Measurements from ENCODE around the gene MRPL54. TPM values are rescaled to one million over a fixed set of nuclear protein-coding genes. Genes with fewer than 3 reads are reported as not detected.

MRPL54 gene
- total RNA-seq, 3 donors from 2014 or later (not counting 1 experiment from before 2014, with no cell fraction given), result 54.1 to 60.5 (median 55.5) TPM

DNA sequence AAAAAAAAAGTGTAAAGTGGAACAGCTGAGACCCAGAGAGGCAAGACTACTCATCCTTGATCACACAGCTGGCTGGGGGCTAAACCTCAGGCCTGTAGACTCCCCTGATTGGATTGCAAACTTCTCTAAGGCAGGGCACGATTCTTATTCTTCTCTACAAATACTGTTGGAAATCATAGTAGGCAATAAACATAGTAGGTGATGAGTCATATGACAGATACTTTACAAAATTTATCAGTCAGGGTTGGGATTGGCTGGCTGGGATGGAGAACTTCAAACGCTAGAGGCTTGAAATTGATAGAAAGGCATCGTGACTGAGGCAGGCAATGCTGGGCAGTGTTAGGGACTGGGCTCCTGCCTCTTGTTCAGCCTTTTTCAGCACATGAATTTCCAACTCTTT, 29.6 kb downstream of the MRPL54 start:
- Histone ChIP-seq H3K9me3 (ENCODE audit: control insufficient read depth, insufficient read depth, low read length) (peaks cover 10% of the 10 kb centered on the region), H3K36me3 (ENCODE audit: control insufficient read depth, insufficient read depth, low read length) (no peaks in the 10 kb centered on the region), H3K4me1 (ENCODE audit: control insufficient read depth, insufficient read depth, low read length) (peaks cover 62% of the 10 kb centered on the region), H3K27ac (ENCODE audit: low read length) (no peak overlapping the region), H3K4me3 (ENCODE audit: low read length) (no peak overlapping the region), H3K27me3 (ENCODE audit: control insufficient read depth, insufficient read depth, low read length) (no peaks in the 10 kb centered on the region)
- intact Hi-C loops (cut with micrococcal nuclease), result no loop called here
- peaks cover 50 to 63% of the 10 kb centered on the region in 2 donors for H3K4me1 Mint-ChIP-seq
- H3K4me3 Mint-ChIP-seq, result no peak overlapping the region
- no peaks in the 10 kb centered on the region for H3K36me3 Mint-ChIP-seq
- ATAC-seq (no peak), DNase-seq (no peak)
- peak overlapping the region in 1 of 2 donors; percentile 36 for H3K27ac Mint-ChIP-seq
- H3K27me3 Mint-ChIP-seq (ENCODE audit: low read depth in 2 of 2), result no peaks in the 10 kb centered on the region
- TF ChIP-seq CTCF (IDR thresholded peaks at IDR 0.05), result no peak
- H3K9me3 Mint-ChIP-seq, result peaks cover 3 to 7% of the 10 kb centered on the region in 2 donors
- 97% methylated on average over 2 of the region's 3 CpGs for WGBS (ENCODE audit: insufficient coverage)

DNA sequence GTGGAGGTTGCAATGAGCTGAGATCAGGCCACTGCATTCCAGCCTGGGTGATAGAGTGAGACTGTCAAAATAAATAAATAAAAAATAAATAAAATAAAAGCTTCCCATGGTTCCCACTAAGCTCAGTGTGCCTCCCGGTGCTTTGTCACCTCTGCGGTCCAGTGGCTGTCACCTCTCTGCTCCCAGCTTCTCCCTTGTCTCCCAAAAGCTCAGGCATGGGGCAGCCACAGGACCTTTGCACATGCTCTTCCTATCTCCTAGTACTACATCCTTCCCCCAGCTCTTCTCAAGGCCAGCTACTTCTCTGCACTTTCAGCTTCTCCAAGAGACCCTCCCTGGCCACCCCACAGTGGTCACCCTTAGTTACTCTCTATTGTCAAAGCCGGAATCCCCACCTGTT, 31.3 kb downstream of the MRPL54 start:
- Mint-ChIP-seq H3K27me3 (ENCODE audit: low read depth in 2 of 2) (no peaks in the 10 kb centered on the region), H3K36me3 (peaks cover 8% of the 10 kb centered on the region), H3K9me3 (peaks cover 3 to 7% of the 10 kb centered on the region in 2 donors), H3K4me1 (peaks cover 54 to 61% of the 10 kb centered on the region in 2 donors), H3K4me3 (peak overlapping the region; percentile 55), H3K27ac (peak overlapping the region; percentile 12 to 43)
- Histone ChIP-seq H3K27ac (ENCODE audit: low read length) (no peak overlapping the region), H3K36me3 (ENCODE audit: control insufficient read depth, insufficient read depth, low read length) (no peaks in the 10 kb centered on the region), H3K27me3 (ENCODE audit: control insufficient read depth, insufficient read depth, low read length) (no peaks in the 10 kb centered on the region), H3K9me3 (ENCODE audit: control insufficient read depth, insufficient read depth, low read length) (peaks cover 10% of the 10 kb centered on the region), H3K4me1 (ENCODE audit: control insufficient read depth, insufficient read depth, low read length) (peaks cover 62% of the 10 kb centered on the region), H3K4me3 (ENCODE audit: low read length) (no peak overlapping the region)
- intact Hi-C loops (cut with micrococcal nuclease), result no loop called here
- no peak for ATAC-seq
- TF ChIP-seq CTCF (IDR thresholded peaks at IDR 0.05), result no peak
- 95% methylated on average over 3 of the region's 3 CpGs for WGBS (ENCODE audit: insufficient coverage)
- DNase-seq, result no peak

DNA sequence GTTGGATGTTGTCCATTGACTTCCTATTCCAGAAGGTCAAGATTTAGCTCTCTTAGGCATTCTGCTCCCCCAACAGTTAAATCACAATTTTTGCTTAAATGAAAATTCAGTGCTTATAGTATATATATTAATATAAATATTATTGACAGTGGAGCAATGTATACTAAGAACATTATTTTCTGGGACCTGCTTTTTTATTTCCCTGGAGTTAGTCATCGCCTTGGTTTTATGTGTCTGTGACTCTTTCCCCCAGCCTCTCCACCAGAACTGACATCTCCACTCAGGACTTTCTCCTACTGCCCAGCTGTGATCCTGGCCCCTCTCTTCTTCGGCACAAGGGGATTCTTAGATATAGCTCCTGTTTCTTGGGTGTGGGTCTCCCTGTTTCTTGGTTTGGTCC, 33.9 kb downstream of the MRPL54 start:
- no peak overlapping the region for H3K4me3 ChIP-seq (ENCODE audit: low read length)
- WGBS (ENCODE audit: insufficient coverage), result 100% methylated on average over 1 of the region's 2 CpGs
- H3K27me3 Mint-ChIP-seq (ENCODE audit: low read depth in 2 of 2), result no peaks in the 10 kb centered on the region
- intact Hi-C loops (cut with micrococcal nuclease), result no loop called here
- H3K27ac ChIP-seq (ENCODE audit: low read length), result peak overlapping the region; percentile 7
- no peak for TF ChIP-seq CTCF (IDR thresholded peaks at IDR 0.05)
- peaks cover 47 to 57% of the 10 kb centered on the region in 2 donors for H3K4me1 Mint-ChIP-seq
- H3K4me1 ChIP-seq (ENCODE audit: control insufficient read depth, insufficient read depth, low read length), result peaks cover 62% of the 10 kb centered on the region
- peaks cover 7% of the 10 kb centered on the region for H3K9me3 ChIP-seq (ENCODE audit: control insufficient read depth, insufficient read depth, low read length)
- no peak for ATAC-seq
- DNase-seq, result no peak
- H3K36me3 Mint-ChIP-seq, result peaks cover 8% of the 10 kb centered on the region
- no peaks in the 10 kb centered on the region for H3K36me3 ChIP-seq (ENCODE audit: control insufficient read depth, insufficient read depth, low read length)
- H3K9me3 Mint-ChIP-seq, result peaks cover 3 to 7% of the 10 kb centered on the region in 2 donors
- peak overlapping the region; percentile 60 to 89 for H3K27ac Mint-ChIP-seq
- no peak overlapping the region for H3K4me3 Mint-ChIP-seq
- no peaks in the 10 kb centered on the region for H3K27me3 ChIP-seq (ENCODE audit: control insufficient read depth, insufficient read depth, low read length)

- H3K27me3 Mint-ChIP-seq (ENCODE audit: low read depth in 2 of 2), result no peaks in the 10 kb centered on the region
- H3K27me3 ChIP-seq (ENCODE audit: control insufficient read depth, insufficient read depth, low read length), result no peaks in the 10 kb centered on the region
- peak in 1 of 2 donors; percentile 77 for DNase-seq
- intact Hi-C loops (cut with micrococcal nuclease), result loop anchor here (1.0 to 2.0 kb wide), 2 partner anchors 9 to 13 kb away; no protein-coding TSS in a partner anchor
- H3K4me3 Mint-ChIP-seq, result peak overlapping the region; percentile 65
- H3K4me1 ChIP-seq (ENCODE audit: control insufficient read depth, insufficient read depth, low read length), result peaks cover 63% of the 10 kb centered on the region
- WGBS (ENCODE audit: insufficient coverage), result 8% methylated on average over 6 of the region's 6 CpGs
- peaks cover 8% of the 10 kb centered on the region for H3K36me3 Mint-ChIP-seq
- peak; percentile 68 to 89 (median 81) for ATAC-seq
- H3K4me3 ChIP-seq (ENCODE audit: low read length), result no peak overlapping the region
- no peaks in the 10 kb centered on the region for H3K36me3 ChIP-seq (ENCODE audit: control insufficient read depth, insufficient read depth, low read length)
- TF ChIP-seq CTCF (IDR thresholded peaks at IDR 0.05), result no peak
- peaks cover 38 to 60% of the 10 kb centered on the region in 2 donors for H3K4me1 Mint-ChIP-seq
- H3K27ac Mint-ChIP-seq, result peak overlapping the region; percentile 77 to 89
- peaks cover 7% of the 10 kb centered on the region for H3K9me3 ChIP-seq (ENCODE audit: control insufficient read depth, insufficient read depth, low read length)
- H3K27ac ChIP-seq (ENCODE audit: low read length), result peak overlapping the region; percentile 75
- H3K9me3 Mint-ChIP-seq, result peaks cover 3 to 5% of the 10 kb centered on the region in 2 donors
These were observed 35.7 kb downstream of the MRPL54 start for GRCh38 chr19:3798137-3798536.
